Measurements from ENCODE around the gene EPHB1.
A peak's percentile ranks its signal among the peaks of the same experiment; 100 is the strongest.
"Not testable (repeated sequence)": the region's sequence is repeated elsewhere in the genome, so short reads cannot be mapped to it uniquely, and the experiment has no call there.

Gene EPHB1

DNA sequence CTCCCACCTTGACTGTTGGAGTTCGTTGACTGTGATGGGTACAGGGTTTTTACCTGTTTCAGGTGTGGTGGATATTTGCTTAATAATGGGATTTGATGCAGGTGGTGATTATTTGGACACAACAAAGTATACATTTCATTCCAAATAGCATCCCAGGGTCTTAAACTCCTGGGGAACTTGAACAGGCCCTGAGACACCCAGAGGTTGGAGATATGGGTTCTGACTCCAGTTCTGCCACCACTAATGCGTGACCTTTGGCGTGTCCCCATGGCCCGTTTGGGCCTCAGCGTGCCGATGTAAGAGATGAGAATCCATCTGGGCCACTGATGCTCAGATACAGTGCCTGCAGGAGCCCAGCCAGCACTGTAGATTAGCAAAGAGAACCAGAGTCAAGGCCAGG is 264.5 kb downstream of the EPHB1 start:
- no peaks in the 10 kb centered on the region for H3K79me1 ChIP-seq (ENCODE audit: low read length)
- no CpG with 5 or more reads among the region's 6 CpGs for WGBS (ENCODE audit: extremely low coverage, insufficient coverage, low lambda C conversion rate)
- H4K8ac ChIP-seq (ENCODE audit: low read depth, low read length), result no peak overlapping the region
- no peak overlapping the region for H3K27ac ChIP-seq (ENCODE audit: low read depth, low read length)
- no peaks in the 10 kb centered on the region for H3K27me3 ChIP-seq (ENCODE audit: insufficient read depth, low read length, poor library complexity)
- no peak overlapping the region for H3K56ac ChIP-seq (ENCODE audit: low read length)
- H4K5ac ChIP-seq (ENCODE audit: low read length), result no peak overlapping the region
- no peak overlapping the region for H3K9ac ChIP-seq (ENCODE audit: low read length)
- no peaks in the 10 kb centered on the region for H3K36me3 ChIP-seq (ENCODE audit: control insufficient read depth, insufficient read depth, low read length)
- H3K4me1 ChIP-seq (ENCODE audit: control insufficient read depth, low read depth, low read length), result no peaks in the 10 kb centered on the region
- no peak for DNase-seq
- H3K4me2 ChIP-seq (ENCODE audit: low read length), result no peak overlapping the region
- H3K4ac ChIP-seq (ENCODE audit: low read depth, low read length), result no peak overlapping the region
- H3K4me3 ChIP-seq (ENCODE audit: low read length), result no peak overlapping the region
- no peak overlapping the region for H2AK5ac ChIP-seq (ENCODE audit: low read length)
- H2BK15ac ChIP-seq (replicated peaks; ENCODE audit: low read depth), result no peak overlapping the region
- H3K79me2 ChIP-seq (ENCODE audit: control insufficient read depth, insufficient read depth, low read length), result no peaks in the 10 kb centered on the region
- H2BK5ac ChIP-seq (ENCODE audit: low read length), result no peak overlapping the region
- H2BK120ac ChIP-seq (ENCODE audit: low read depth, low read length), result no peak overlapping the region
- no peak overlapping the region for H3K18ac ChIP-seq (ENCODE audit: low read length)
- no peak overlapping the region for H3K23ac ChIP-seq (ENCODE audit: low read length)

DNA sequence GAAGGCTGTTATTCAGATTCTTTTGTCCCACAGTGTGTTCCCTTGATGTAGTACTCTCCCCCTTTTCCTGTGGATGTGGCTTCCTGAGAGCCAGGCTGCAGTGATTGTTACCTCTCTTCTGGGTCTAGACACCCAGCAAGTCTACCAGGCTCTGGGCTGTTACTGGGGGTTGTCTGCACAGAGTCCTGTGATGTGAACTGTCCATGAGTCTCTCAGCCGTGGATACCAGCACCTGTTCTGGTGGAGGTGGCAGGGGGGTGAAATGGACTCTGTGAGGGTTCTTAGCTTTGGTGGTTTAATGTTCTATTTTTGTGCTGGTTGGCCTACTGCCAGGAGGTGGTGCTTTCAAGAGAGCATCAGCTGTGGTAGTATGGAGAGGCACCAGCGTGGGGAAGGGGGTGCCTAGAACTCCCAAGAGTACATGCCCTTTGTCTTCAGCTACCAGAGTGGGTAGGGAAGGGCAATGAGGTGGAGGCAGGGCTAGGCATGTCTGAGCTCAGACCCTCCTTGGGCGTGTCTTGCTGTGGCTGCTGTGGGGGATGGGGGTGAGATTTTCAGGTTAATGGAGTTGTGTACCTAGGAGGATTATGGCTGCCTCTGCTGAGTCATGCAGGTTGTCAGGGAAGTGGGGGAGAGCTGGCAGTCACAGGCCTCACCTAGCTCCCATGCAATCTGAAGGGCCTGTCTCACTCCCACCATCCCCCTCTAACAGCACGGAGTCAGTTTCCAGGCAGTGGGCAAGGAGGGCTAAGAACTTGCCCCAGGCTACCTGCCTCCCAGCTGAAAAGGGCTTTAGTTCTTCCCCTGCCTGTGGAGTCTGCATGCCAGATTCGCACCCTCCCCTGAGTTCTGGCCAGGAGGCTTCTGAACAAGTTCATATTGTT is 272.0 kb downstream of the EPHB1 start:
- not testable (repeated sequence) for H3K27me3 ChIP-seq (ENCODE audit: insufficient read depth, low read length, poor library complexity); H2AK5ac ChIP-seq (ENCODE audit: low read length); H3K4me3 ChIP-seq (ENCODE audit: low read length); H3K23ac ChIP-seq (ENCODE audit: low read length); H3K36me3 ChIP-seq (ENCODE audit: control insufficient read depth, insufficient read depth, low read length); H2BK15ac ChIP-seq (replicated peaks; ENCODE audit: low read depth); H3K4me2 ChIP-seq (ENCODE audit: low read length); H4K8ac ChIP-seq (ENCODE audit: low read depth, low read length); H3K18ac ChIP-seq (ENCODE audit: low read length); H4K5ac ChIP-seq (ENCODE audit: low read length); H2BK5ac ChIP-seq (ENCODE audit: low read length); H3K79me1 ChIP-seq (ENCODE audit: low read length); H3K9ac ChIP-seq (ENCODE audit: low read length); H3K4me1 ChIP-seq (ENCODE audit: control insufficient read depth, low read depth, low read length); H3K79me2 ChIP-seq (ENCODE audit: control insufficient read depth, insufficient read depth, low read length); H3K4ac ChIP-seq (ENCODE audit: low read depth, low read length); H2BK120ac ChIP-seq (ENCODE audit: low read depth, low read length)
- no CpG with 5 or more reads among the region's 5 CpGs for WGBS (ENCODE audit: extremely low coverage, insufficient coverage, low lambda C conversion rate)
- peak; percentile 78 for DNase-seq
- Histone ChIP-seq H3K27ac (ENCODE audit: low read depth, low read length) (peak overlapping the region; percentile 40), H3K56ac (ENCODE audit: low read length) (peak overlapping the region; percentile 57)

DNA sequence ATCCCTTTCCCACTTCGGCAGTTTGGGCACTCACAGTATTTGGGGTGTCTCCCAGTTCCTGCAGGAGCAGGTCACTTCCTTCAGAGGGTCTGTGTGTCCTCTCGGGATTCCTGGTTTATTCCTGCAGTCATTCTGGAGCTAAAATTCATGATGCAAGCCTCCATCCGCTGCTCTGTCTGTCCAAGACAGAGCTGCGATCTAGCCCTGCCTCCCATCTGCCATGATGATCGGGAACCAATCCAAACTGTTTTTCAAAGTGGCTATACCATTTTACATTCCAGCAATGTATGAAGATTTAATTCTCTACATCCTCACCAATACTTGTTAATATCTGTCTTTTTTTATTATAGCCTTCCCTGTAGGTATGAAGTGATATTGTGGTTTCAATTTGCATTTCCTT is 273.0 kb downstream of the EPHB1 start:
- Histone ChIP-seq H4K5ac (ENCODE audit: low read length) (no peak overlapping the region), H3K79me2 (ENCODE audit: control insufficient read depth, insufficient read depth, low read length) (no peaks in the 10 kb centered on the region), H3K79me1 (ENCODE audit: low read length) (no peaks in the 10 kb centered on the region), H3K4ac (ENCODE audit: low read depth, low read length) (no peak overlapping the region), H3K27me3 (ENCODE audit: insufficient read depth, low read length, poor library complexity) (no peaks in the 10 kb centered on the region), H3K4me3 (ENCODE audit: low read length) (no peak overlapping the region), H4K8ac (ENCODE audit: low read depth, low read length) (no peak overlapping the region), H3K4me2 (ENCODE audit: low read length) (no peak overlapping the region), H2BK120ac (ENCODE audit: low read depth, low read length) (no peak overlapping the region), H3K56ac (ENCODE audit: low read length) (no peak overlapping the region), H2BK5ac (ENCODE audit: low read length) (no peak overlapping the region), H2BK15ac (replicated peaks; ENCODE audit: low read depth) (no peak overlapping the region), H3K9ac (ENCODE audit: low read length) (no peak overlapping the region), H3K4me1 (ENCODE audit: control insufficient read depth, low read depth, low read length) (no peaks in the 10 kb centered on the region), H2AK5ac (ENCODE audit: low read length) (no peak overlapping the region), H3K36me3 (ENCODE audit: control insufficient read depth, insufficient read depth, low read length) (no peaks in the 10 kb centered on the region), H3K27ac (ENCODE audit: low read depth, low read length) (peak overlapping the region; percentile 13), H3K18ac (ENCODE audit: low read length) (peak overlapping the region; percentile 45), H3K23ac (ENCODE audit: low read length) (no peak overlapping the region)
- no peak for DNase-seq
- no CpG with 5 or more reads among the region's 5 CpGs for WGBS (ENCODE audit: extremely low coverage, insufficient coverage, low lambda C conversion rate)

DNA sequence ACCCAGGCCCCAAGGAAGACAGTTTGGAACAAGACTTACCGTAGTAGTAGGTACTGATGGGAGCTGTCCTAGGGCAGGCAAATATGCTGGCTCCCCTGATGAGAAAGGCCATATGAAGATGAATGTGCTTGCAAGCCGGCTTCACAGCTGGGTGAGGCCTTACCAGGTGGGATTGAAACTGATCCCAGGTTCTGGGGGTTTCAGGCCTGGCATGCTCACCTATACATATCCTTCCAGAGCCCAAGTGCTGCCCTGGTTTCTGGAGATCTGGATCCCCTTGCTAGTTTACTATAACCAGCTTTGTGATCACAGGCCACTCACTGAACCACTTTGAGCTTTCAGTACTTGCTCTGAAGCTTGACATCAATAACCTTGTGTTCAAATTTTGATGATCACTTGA is 274.3 kb downstream of the EPHB1 start:
- H3K23ac ChIP-seq (ENCODE audit: low read length), result no peak overlapping the region
- H3K27ac ChIP-seq (ENCODE audit: low read depth, low read length), result no peak overlapping the region
- H3K79me2 ChIP-seq (ENCODE audit: control insufficient read depth, insufficient read depth, low read length), result no peaks in the 10 kb centered on the region
- H3K4me3 ChIP-seq (ENCODE audit: low read length), result no peak overlapping the region
- H3K56ac ChIP-seq (ENCODE audit: low read length), result no peak overlapping the region
- no peak for DNase-seq
- no peak overlapping the region for H2AK5ac ChIP-seq (ENCODE audit: low read length)
- H4K8ac ChIP-seq (ENCODE audit: low read depth, low read length), result no peak overlapping the region
- no peaks in the 10 kb centered on the region for H3K79me1 ChIP-seq (ENCODE audit: low read length)
- WGBS (ENCODE audit: extremely low coverage, insufficient coverage, low lambda C conversion rate), result no CpG with 5 or more reads among the region's 2 CpGs
- H3K36me3 ChIP-seq (ENCODE audit: control insufficient read depth, insufficient read depth, low read length), result no peaks in the 10 kb centered on the region
- H3K18ac ChIP-seq (ENCODE audit: low read length), result no peak overlapping the region
- no peaks in the 10 kb centered on the region for H3K4me1 ChIP-seq (ENCODE audit: control insufficient read depth, low read depth, low read length)
- H3K4ac ChIP-seq (ENCODE audit: low read depth, low read length), result no peak overlapping the region
- H2BK5ac ChIP-seq (ENCODE audit: low read length), result no peak overlapping the region
- H3K9ac ChIP-seq (ENCODE audit: low read length), result no peak overlapping the region
- H2BK15ac ChIP-seq (replicated peaks; ENCODE audit: low read depth), result no peak overlapping the region
- no peak overlapping the region for H3K4me2 ChIP-seq (ENCODE audit: low read length)
- no peaks in the 10 kb centered on the region for H3K27me3 ChIP-seq (ENCODE audit: insufficient read depth, low read length, poor library complexity)
- no peak overlapping the region for H2BK120ac ChIP-seq (ENCODE audit: low read depth, low read length)
- H4K5ac ChIP-seq (ENCODE audit: low read length), result no peak overlapping the region

DNA sequence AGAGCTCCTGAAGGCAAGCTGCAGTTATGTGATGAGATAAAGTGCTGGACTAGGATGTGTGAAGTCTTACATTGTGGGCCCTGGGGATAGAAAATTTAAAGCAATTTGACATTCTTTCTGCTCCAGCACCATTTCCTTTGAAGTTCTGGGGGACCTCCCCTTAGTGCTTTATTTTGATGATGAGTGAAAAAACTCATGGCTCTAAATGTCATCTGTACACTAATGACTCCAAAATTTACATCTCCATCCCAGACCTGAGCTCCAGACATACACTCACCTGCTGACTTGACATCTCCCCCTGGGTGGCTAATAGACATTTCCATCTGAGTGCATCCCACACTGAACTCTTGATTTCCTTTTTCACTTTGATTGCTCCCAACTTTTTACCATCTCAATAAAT is 276.4 kb downstream of the EPHB1 start:
- Histone ChIP-seq H2BK120ac (ENCODE audit: low read depth, low read length) (no peak overlapping the region), H3K56ac (ENCODE audit: low read length) (no peak overlapping the region), H3K23ac (ENCODE audit: low read length) (no peak overlapping the region), H3K27ac (ENCODE audit: low read depth, low read length) (no peak overlapping the region), H3K4me2 (ENCODE audit: low read length) (no peak overlapping the region), H3K79me2 (ENCODE audit: control insufficient read depth, insufficient read depth, low read length) (no peaks in the 10 kb centered on the region), H2AK5ac (ENCODE audit: low read length) (no peak overlapping the region), H4K8ac (ENCODE audit: low read depth, low read length) (no peak overlapping the region), H3K9ac (ENCODE audit: low read length) (no peak overlapping the region), H2BK5ac (ENCODE audit: low read length) (no peak overlapping the region), H3K18ac (ENCODE audit: low read length) (no peak overlapping the region), H3K27me3 (ENCODE audit: insufficient read depth, low read length, poor library complexity) (no peaks in the 10 kb centered on the region), H2BK15ac (replicated peaks; ENCODE audit: low read depth) (no peak overlapping the region), H3K4me1 (ENCODE audit: control insufficient read depth, low read depth, low read length) (no peaks in the 10 kb centered on the region), H3K79me1 (ENCODE audit: low read length) (no peaks in the 10 kb centered on the region), H3K36me3 (ENCODE audit: control insufficient read depth, insufficient read depth, low read length) (no peaks in the 10 kb centered on the region), H4K5ac (ENCODE audit: low read length) (no peak overlapping the region), H3K4ac (ENCODE audit: low read depth, low read length) (no peak overlapping the region), H3K4me3 (ENCODE audit: low read length) (no peak overlapping the region)
- no peak for DNase-seq

DNA sequence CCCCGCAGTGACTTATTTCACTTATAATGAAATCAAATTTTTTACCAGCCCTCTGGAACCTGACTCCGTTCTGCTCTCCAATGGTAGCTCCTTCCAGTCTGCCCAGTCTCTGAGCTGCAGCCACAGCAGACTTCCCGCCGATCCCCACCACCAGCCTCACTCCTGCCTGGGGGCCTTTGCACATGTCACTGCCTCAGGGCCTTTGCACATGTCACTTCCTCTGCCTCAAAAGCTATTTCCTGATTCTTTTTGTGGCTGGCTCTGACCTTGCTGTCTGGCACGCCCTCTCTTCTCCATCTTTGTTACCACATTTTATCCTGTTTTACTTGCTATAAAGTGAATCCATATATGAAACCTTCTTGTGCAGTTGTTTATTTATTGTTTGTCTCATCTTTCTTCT is 277.4 kb downstream of the EPHB1 start:
- Histone ChIP-seq H3K9ac (ENCODE audit: low read length) (no peak overlapping the region), H3K23ac (ENCODE audit: low read length) (no peak overlapping the region), H3K56ac (ENCODE audit: low read length) (no peak overlapping the region), H2BK5ac (ENCODE audit: low read length) (no peak overlapping the region), H2BK15ac (replicated peaks; ENCODE audit: low read depth) (no peak overlapping the region), H3K79me2 (ENCODE audit: control insufficient read depth, insufficient read depth, low read length) (no peaks in the 10 kb centered on the region), H3K4ac (ENCODE audit: low read depth, low read length) (no peak overlapping the region), H3K4me2 (ENCODE audit: low read length) (no peak overlapping the region), H2AK5ac (ENCODE audit: low read length) (no peak overlapping the region), H3K79me1 (ENCODE audit: low read length) (no peaks in the 10 kb centered on the region), H2BK120ac (ENCODE audit: low read depth, low read length) (no peak overlapping the region), H4K8ac (ENCODE audit: low read depth, low read length) (no peak overlapping the region), H3K27ac (ENCODE audit: low read depth, low read length) (no peak overlapping the region), H4K5ac (ENCODE audit: low read length) (no peak overlapping the region), H3K4me1 (ENCODE audit: control insufficient read depth, low read depth, low read length) (no peaks in the 10 kb centered on the region), H3K18ac (ENCODE audit: low read length) (no peak overlapping the region), H3K4me3 (ENCODE audit: low read length) (no peak overlapping the region), H3K36me3 (ENCODE audit: control insufficient read depth, insufficient read depth, low read length) (no peaks in the 10 kb centered on the region), H3K27me3 (ENCODE audit: insufficient read depth, low read length, poor library complexity) (no peaks in the 10 kb centered on the region)
- no peak for DNase-seq
- no CpG with 5 or more reads among the region's 5 CpGs for WGBS (ENCODE audit: extremely low coverage, insufficient coverage, low lambda C conversion rate)

Data from mesendoderm (in vitro differentiated cells).